SJSA1 (cell line): ENCODE results near the gene DLX6. TPM values are rescaled to one million over a fixed set of nuclear protein-coding genes. Genes with fewer than 3 reads are reported as not detected.

Experiments
- DNase-seq, 2 experiments: peaks; one replicate each; pipeline ENCODE4 v3.0.0-alpha.2; 2015 to 2020; ENCODE audit warnings: low spot score in 2 of 2, low read depth in 1 of 2
- H3K27ac ChIP-seq: fragments of 250-450 bp; sonication (Bioruptor Pico); 2 replicates; pipeline ENCODE4 v1.5.1; 2020; ENCODE audit warnings: mild to moderate bottlenecking, moderate library complexity
- H3K27me3 ChIP-seq: fragments of 250-450 bp; sonication (Bioruptor Pico); replicated peaks from 2 replicates; pipeline ENCODE4 v1.5.1; 2020; ENCODE audit warnings: mild to moderate bottlenecking, moderate library complexity
- H3K36me3 ChIP-seq: fragments of 250-450 bp; sonication (Bioruptor Pico); 2 replicates; pipeline ENCODE4 v1.5.1; 2020; ENCODE audit warnings: mild to moderate bottlenecking
- H3K4me1 ChIP-seq: fragments of 250-450 bp; sonication (Bioruptor Pico); replicated peaks from 2 replicates; pipeline ENCODE4 v1.6.1; 2021; ENCODE audit warnings: mild to moderate bottlenecking
- H3K4me3 ChIP-seq: fragments of 250-450 bp; sonication (Bioruptor Pico); 2 replicates; pipeline ENCODE4 v1.5.1; 2020; ENCODE audit warnings: mild to moderate bottlenecking
- H3K9me3 ChIP-seq: fragments of 250-450 bp; sonication (Bioruptor Pico); replicated peaks from 2 replicates; pipeline ENCODE4 v1.5.1; 2020; ENCODE audit warnings: mild to moderate bottlenecking
- total RNA-seq: library from RNA; depleted of rRNA; stranded (reverse); fragments of >200 nt; shearing (Covaris generic); gene quantifications from 2 replicates; pipeline ENCODE4 v1.2.3, GENCODE V29; 2014; rRNA removed

The DLX6 gene
- 1.8 and 3.3 TPM in 2 replicates for total RNA-seq

DNA sequence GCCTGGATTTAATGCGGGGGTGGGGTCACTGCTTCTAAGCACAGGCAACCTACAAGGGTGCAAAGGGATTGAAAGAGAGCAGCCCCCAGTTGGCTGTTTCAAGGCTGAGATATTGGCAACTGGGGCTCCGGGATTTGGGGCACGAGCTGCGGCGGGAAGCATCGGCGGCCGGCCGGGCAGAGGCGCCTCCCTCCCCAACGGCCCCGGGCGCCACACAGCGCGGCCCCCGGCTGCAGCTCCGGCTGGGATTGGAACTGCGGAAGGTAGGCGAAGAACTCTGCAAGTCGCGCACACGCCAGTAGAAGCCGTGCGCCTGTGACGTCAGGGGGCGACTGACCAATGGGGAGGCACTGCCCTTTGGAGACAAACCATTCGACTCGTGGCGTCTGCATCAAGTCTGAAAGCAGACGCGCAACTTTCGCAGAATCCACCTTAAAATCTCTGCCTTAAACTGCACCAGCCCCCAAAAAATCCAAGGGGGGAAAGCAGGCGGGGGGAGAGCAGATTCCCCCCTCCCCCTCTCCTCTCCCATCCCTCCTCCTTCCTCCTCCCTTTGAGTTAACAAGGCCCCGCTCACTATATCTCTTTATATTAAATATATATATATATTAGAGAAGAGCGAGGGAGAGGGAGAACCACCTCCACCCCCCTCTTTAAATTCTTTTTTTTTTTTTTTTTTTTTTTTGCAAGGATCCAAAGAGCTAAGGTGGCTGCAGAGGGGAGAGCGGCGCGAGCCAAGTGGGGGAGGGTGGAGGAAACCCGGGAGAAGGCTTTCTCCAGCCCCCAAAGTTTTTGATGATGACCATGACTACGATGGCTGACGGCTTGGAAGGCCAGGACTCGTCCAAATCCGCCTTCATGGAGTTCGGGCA, at the start of gene DLX6:
TSS of gene DLX6 (plus strand) at position 371 of the 872 bp plus-strand sequence. CDS start at position 796, 425 bp downstream.
- Histone ChIP-seq H3K27me3 (no peaks in the 10 kb centered on the region), H3K4me3 (peak within 1 kb of the TSS; percentile 76), H3K36me3 (peaks cover 35% of the 10 kb centered on the region), H3K4me1 (peaks cover 19% of the 10 kb centered on the region), H3K27ac (peak within 1 kb of the TSS; percentile 93), H3K9me3 (no peaks in the 10 kb centered on the region)
- DNase-seq: peak; percentile 91 to 95

- Histone ChIP-seq H3K36me3 (no peaks in the 10 kb centered on the region), H3K27ac (no peak overlapping the region), H3K4me1 (peaks cover 17% of the 10 kb centered on the region), H3K4me3 (no peak overlapping the region), H3K27me3 (no peaks in the 10 kb centered on the region), H3K9me3 (no peaks in the 10 kb centered on the region)
- no peak for DNase-seq
Observed at GRCh38 chr7:96959135-96959534, 46.2 kb upstream of the DLX6 start.

GRCh38 chr7:96962221-96962885, 43.0 kb upstream of the DLX6 start:
- no peaks in the 10 kb centered on the region for H3K36me3 ChIP-seq
- peak overlapping the region; percentile 23 for H3K27ac ChIP-seq
- peaks cover 19% of the 10 kb centered on the region for H3K4me1 ChIP-seq
- H3K27me3 ChIP-seq: no peaks in the 10 kb centered on the region
- H3K9me3 ChIP-seq: no peaks in the 10 kb centered on the region
- no peak overlapping the region for H3K4me3 ChIP-seq
- peak; percentile 66 to 74 for DNase-seq

GRCh38 chr7:96968981-96969380, 36.4 kb upstream of the DLX6 start:
- Histone ChIP-seq H3K9me3 (no peaks in the 10 kb centered on the region), H3K27ac (peak overlapping the region; percentile 26), H3K4me1 (peaks cover 31% of the 10 kb centered on the region), H3K27me3 (no peaks in the 10 kb centered on the region), H3K36me3 (0 out of 2 replicates have a peak, but pooled peaks cover 5% of the 10 kb centered on the region), H3K4me3 (no peak overlapping the region)
- DNase-seq: peak in 1 of 2 experiments; percentile 75

- H3K27me3 ChIP-seq: no peaks in the 10 kb centered on the region
Observed at GRCh38 chr7:96970739-96971138, 34.6 kb upstream of the DLX6 start.

GRCh38 chr7:96973986-96974385, 31.4 kb upstream of the DLX6 start:
- H3K27ac ChIP-seq: peak overlapping the region; percentile 23; the same call in 1 of the 2 replicates
- peak; percentile 61 to 67 for DNase-seq

More at GRCh38 chr7:96970739-96971138, 34.6 kb upstream of the DLX6 start:
- H3K4me3 ChIP-seq: no peak overlapping the region
- H3K9me3 ChIP-seq: no peaks in the 10 kb centered on the region
- H3K27ac ChIP-seq: no peak overlapping the region
- DNase-seq: no peak
- peaks cover 40% of the 10 kb centered on the region for H3K4me1 ChIP-seq
- 0 out of 2 replicates have a peak, but pooled peaks cover 5% of the 10 kb centered on the region for H3K36me3 ChIP-seq

DNA sequence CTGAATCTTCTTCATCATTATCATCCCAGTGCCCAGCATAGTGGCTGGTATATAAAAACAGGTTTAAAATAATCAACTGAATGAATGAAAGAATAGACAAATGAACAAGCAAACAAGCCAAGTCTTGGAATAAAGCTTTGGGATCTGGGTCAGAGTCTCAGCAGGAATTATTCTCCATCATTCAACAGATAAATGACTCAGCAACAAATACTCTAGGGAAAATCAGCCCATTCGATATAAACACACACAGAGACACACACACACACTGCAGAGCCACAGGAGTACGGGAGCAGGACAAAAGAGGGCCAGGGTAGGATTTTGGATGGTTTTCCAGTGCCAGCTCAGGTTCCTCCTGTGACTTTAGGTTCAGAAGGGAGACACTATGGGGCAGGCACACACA, 29.2 kb upstream of the DLX6 start:
- no peak overlapping the region for H3K4me3 ChIP-seq
- peaks cover 3% of the 10 kb centered on the region; the same call in 1 of the 2 replicates for H3K36me3 ChIP-seq
- H3K4me1 ChIP-seq: peaks cover 20% of the 10 kb centered on the region
- H3K27me3 ChIP-seq: no peaks in the 10 kb centered on the region
- DNase-seq: no peak
- peak overlapping the region; percentile 20; the same call in 1 of the 2 replicates for H3K27ac ChIP-seq
- no peaks in the 10 kb centered on the region for H3K9me3 ChIP-seq

More at GRCh38 chr7:96973986-96974385, 31.4 kb upstream of the DLX6 start:
- Histone ChIP-seq H3K27me3 (no peaks in the 10 kb centered on the region), H3K36me3 (peaks cover 3% of the 10 kb centered on the region; the same call in 1 of the 2 replicates), H3K4me3 (no peak overlapping the region), H3K4me1 (peaks cover 27% of the 10 kb centered on the region), H3K9me3 (no peaks in the 10 kb centered on the region)

DNA sequence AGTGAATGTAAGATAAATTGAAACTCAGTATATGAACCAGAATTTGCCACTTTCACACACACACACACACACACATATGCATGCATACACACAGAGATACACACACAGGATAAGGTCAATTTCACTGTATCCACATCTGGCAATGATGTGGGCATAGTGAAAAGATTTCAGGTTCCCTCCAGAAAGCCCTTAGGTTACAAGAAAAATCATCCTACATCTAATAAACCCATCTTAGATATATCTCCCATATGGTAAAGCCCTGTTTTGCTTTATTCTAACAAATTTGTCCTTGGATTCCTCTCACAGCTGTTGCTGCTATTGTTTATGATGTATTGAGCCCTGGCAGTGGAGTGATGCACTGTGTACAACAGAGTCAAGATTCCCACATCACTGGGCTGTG, 27.9 kb upstream of the DLX6 start:
- peaks cover 3% of the 10 kb centered on the region; the same call in 1 of the 2 replicates for H3K36me3 ChIP-seq
- no peaks in the 10 kb centered on the region for H3K9me3 ChIP-seq
- no peak for DNase-seq
- no peak overlapping the region for H3K4me3 ChIP-seq
- no peak overlapping the region for H3K27ac ChIP-seq
- no peaks in the 10 kb centered on the region for H3K27me3 ChIP-seq
- peaks cover 20% of the 10 kb centered on the region for H3K4me1 ChIP-seq

GRCh38 chr7:96979551-96980276, 25.6 kb upstream of the DLX6 start:
- Histone ChIP-seq H3K4me1 (peaks cover 13% of the 10 kb centered on the region), H3K36me3 (peaks cover 3% of the 10 kb centered on the region; the same call in 1 of the 2 replicates), H3K27me3 (no peaks in the 10 kb centered on the region), H3K27ac (no peak overlapping the region), H3K9me3 (no peaks in the 10 kb centered on the region), H3K4me3 (no peak overlapping the region)
- no peak for DNase-seq

DNA sequence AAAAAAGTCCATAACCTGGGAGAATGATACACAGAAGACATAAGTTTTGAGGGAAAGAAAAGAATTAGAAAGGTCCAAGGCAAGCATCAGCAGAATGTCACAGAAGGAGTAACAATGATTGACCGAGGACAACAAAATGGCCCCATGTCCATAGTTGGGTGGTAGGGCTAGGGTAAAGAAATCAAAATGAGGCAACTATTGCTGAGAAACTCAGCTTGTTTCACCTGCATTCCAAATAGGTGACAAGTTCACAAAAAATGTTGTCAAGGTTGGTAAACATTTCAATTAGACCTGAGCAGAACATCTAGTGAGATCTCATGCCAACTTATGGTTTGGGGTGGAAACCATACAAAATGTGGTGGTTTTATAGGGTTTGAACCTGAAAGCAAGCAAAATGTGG, 22.8 kb upstream of the DLX6 start:
- Histone ChIP-seq H3K9me3 (no peaks in the 10 kb centered on the region), H3K27me3 (no peaks in the 10 kb centered on the region), H3K27ac (no peak overlapping the region), H3K4me3 (no peak overlapping the region), H3K36me3 (no peaks in the 10 kb centered on the region; the same call in 1 of the 2 replicates), H3K4me1 (peaks cover 6% of the 10 kb centered on the region; the same call in 1 of the 2 replicates)
- DNase-seq: no peak

DNA sequence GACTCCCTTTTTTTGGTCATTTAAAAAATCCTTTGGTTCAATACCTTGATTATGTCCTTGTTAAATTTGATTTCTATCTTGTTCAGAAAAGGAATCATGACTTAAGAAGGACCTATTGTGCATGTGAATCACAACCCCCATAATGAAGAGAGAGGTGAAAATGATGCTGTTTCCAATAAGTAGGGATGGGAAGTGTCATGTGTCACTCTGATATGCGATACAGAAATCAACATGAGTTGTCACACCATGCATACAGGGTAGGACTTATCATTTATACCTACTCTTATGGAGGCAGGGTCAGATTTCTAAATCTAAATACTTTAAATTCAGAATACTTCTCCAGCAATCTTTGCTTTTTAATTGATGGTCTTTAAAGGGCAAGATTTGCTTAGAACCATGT, 19.4 kb upstream of the DLX6 start:
- Histone ChIP-seq H3K4me3 (no peak overlapping the region), H3K9me3 (no peaks in the 10 kb centered on the region), H3K36me3 (no peaks in the 10 kb centered on the region), H3K4me1 (peaks cover 6% of the 10 kb centered on the region; the same call in 1 of the 2 replicates), H3K27ac (no peak overlapping the region), H3K27me3 (no peaks in the 10 kb centered on the region)
- DNase-seq: no peak

DNA sequence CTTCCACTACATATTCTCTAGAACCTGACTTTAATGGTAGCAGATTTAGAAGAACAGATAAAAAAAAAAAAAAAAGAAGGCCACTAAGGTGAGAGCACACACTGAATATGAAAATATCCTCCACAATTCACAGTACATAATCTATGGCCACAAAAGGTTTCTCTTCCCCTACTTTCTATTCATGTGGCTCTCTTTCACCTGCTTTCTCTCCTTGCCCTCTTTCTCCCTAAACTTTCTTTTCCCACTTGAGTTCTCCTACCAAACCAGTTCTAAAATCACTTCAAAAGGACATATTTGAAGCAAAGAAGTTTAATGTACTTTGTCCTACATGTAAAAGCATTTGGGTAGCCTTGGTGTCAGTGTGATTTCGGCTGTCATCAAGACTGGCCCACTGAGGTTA, 18.5 kb upstream of the DLX6 start:
- no peak for DNase-seq
- Histone ChIP-seq H3K36me3 (no peaks in the 10 kb centered on the region), H3K4me3 (no peak overlapping the region), H3K27me3 (no peaks in the 10 kb centered on the region), H3K9me3 (no peaks in the 10 kb centered on the region), H3K27ac (no peak overlapping the region), H3K4me1 (peaks cover 6% of the 10 kb centered on the region; the same call in 1 of the 2 replicates)

GRCh38 chr7:96987719-96988118, 17.6 kb upstream of the DLX6 start:
- Histone ChIP-seq H3K36me3 (no peaks in the 10 kb centered on the region), H3K4me3 (no peak overlapping the region), H3K9me3 (no peaks in the 10 kb centered on the region), H3K4me1 (peaks cover 3% of the 10 kb centered on the region; the same call in 1 of the 2 replicates), H3K27ac (no peak overlapping the region), H3K27me3 (no peaks in the 10 kb centered on the region)
- DNase-seq: no peak
